Calu3 (cell line): ENCODE results near the gene THADA. TPM values are rescaled to one million over a fixed set of nuclear protein-coding genes. Genes with fewer than 3 reads are reported as not detected.
A peak's percentile ranks its signal among the peaks of the same experiment; 100 is the strongest.

Source experiments
- BruUV-seq: library from RNA; stranded (reverse); fragments of 400-500 nt; replicated peaks from 2 replicates; lab custom pipeline; 2021; lab: Mats Ljungman, UMichigan
- CTCF ChIA-PET: fragments of 300-600 bp; sonication (Branson Sonifier 250); formaldehyde crosslinking; loops from one replicate; lab custom pipeline; 2022; ENCODE audit warnings: antibody characterized with exemption; lab: Charles Lee
- DNase-seq: peaks from one replicate; pipeline ENCODE4 v3.0.0; 2022
- H3K27ac Mint-ChIP-seq: one replicate; pipeline ENCODE4 v1.8.0; 2022; ENCODE audit warnings: mixed read lengths; ENCODE audit not compliant: unreplicated experiment
- H3K27me3 Mint-ChIP-seq: one replicate; pipeline ENCODE4 v1.8.0; 2022; ENCODE audit warnings: mixed read lengths; ENCODE audit not compliant: unreplicated experiment
- H3K36me3 Mint-ChIP-seq: one replicate; pipeline ENCODE4 v1.8.0; 2022; ENCODE audit warnings: mild to moderate bottlenecking, moderate library complexity, mixed read lengths; ENCODE audit not compliant: insufficient read depth, unreplicated experiment
- H3K4me1 Mint-ChIP-seq: one replicate; pipeline ENCODE4 v1.8.0; 2022; ENCODE audit warnings: mild to moderate bottlenecking, low read depth, mixed read lengths; ENCODE audit not compliant: unreplicated experiment
- H3K4me3 Mint-ChIP-seq: one replicate; pipeline ENCODE4 v1.8.0; 2022; ENCODE audit warnings: mild to moderate bottlenecking, low read depth, moderate library complexity, mixed read lengths; ENCODE audit not compliant: unreplicated experiment
- H3K9me3 Mint-ChIP-seq: one replicate; pipeline ENCODE4 v1.8.0; 2022; ENCODE audit warnings: low read depth, mixed read lengths; ENCODE audit not compliant: unreplicated experiment
- intact Hi-C: fragments of 100-400 bp; cut with micrococcal nuclease; formaldehyde crosslinking; loops from one replicate; pipeline ENCODE4 v1.10.0; 2022; ENCODE audit not compliant: unreplicated experiment
- total RNA-seq: library from RNA; stranded (reverse); gene quantifications from 2 replicates; pipeline ENCODE4 v1.2.3, GENCODE V29; 2022
- TF ChIP-seq, protein P1 (sequence below): fragments of 200-600 bp; IDR thresholded peaks from one replicate; pipeline ENCODE4 v1.8.0; 2022; ENCODE audit warnings: antibody characterized with exemption; ENCODE audit not compliant: unreplicated experiment

THADA gene
- total RNA-seq, 1 experiment from 2014 or later, result 35.5 TPM

DNA sequence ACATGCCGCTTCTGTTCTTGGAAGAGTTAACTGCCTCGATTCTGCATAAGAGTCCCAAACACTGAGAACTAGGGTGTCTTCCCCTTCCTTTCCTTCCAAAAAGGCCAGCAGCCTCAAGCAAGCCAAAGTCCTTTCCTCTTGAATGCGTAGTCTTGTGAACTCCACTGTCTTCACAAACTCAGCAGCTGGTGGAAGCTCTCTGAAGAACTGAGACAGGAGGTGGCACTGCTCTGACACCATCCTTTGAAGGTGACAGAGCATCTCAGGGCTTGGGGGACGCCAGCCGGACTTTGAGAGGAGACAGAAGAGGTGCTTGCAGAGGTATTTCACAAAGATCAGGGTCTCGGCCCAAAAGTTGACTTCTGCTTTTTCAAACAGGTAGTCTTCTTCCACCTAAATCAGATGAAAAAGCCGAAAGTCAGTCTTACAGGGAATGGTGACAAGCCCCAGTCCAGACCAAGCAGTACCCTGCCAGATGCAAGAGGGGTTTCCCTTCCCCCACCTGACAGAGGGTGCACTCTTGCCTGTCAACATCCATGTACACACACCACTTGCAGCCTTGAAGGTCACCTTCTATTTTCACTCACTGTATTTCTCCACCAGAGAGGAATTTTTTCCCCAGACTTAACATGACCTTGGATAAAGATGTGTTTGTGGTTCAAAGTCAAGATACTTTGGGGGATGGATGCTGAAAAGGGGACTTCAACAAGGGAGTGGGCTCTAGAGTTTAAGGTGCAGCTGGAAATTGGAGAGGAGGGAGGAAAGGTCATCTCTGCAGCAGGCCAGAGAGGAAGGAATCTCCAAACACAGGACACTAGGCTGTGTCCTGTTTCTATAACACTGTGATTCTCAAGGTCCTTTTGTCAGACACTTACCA is 364.6 kb downstream of the THADA start:
- TF ChIP-seq, protein P1, sequence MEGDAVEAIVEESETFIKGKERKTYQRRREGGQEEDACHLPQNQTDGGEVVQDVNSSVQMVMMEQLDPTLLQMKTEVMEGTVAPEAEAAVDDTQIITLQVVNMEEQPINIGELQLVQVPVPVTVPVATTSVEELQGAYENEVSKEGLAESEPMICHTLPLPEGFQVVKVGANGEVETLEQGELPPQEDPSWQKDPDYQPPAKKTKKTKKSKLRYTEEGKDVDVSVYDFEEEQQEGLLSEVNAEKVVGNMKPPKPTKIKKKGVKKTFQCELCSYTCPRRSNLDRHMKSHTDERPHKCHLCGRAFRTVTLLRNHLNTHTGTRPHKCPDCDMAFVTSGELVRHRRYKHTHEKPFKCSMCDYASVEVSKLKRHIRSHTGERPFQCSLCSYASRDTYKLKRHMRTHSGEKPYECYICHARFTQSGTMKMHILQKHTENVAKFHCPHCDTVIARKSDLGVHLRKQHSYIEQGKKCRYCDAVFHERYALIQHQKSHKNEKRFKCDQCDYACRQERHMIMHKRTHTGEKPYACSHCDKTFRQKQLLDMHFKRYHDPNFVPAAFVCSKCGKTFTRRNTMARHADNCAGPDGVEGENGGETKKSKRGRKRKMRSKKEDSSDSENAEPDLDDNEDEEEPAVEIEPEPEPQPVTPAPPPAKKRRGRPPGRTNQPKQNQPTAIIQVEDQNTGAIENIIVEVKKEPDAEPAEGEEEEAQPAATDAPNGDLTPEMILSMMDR, result no peak
- no peaks in the 10 kb centered on the region for H3K27me3 Mint-ChIP-seq
- H3K9me3 Mint-ChIP-seq, result no peaks in the 10 kb centered on the region
- peaks cover 24% of the 10 kb centered on the region for H3K4me1 Mint-ChIP-seq
- H3K36me3 Mint-ChIP-seq, result peaks cover 50% of the 10 kb centered on the region
- intact Hi-C loops, result no loop called here
- no TSS peak for BruUV-seq
- peak overlapping the region; percentile 24 for H3K27ac Mint-ChIP-seq
- no peak for DNase-seq
- CTCF ChIA-PET, result no interaction called here
- H3K4me3 Mint-ChIP-seq, result no peak overlapping the region

DNA sequence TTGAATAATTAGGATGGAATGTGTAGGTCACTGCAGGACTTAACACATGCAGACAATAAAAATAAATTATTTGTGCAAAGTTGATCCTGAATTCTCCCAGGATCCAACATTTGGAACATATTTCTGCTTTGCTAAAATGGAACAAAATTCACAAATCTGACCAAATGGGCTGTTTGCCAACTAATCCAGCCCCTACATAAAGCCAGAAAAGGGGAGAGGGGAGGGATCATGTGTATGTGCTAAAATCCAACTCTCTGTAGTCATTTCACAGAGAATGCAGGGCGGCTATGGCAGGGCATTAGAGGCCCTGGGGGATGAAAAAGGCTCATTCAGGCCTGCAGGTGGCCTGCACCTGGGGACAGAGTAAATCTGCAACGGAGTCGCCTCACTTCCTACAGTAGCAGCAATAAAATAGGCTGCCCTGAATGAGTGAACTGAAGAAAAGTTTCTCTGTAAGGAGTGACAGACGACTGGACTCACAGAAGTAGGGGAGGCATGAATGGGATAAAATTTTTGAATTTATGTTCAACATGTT is 365.4 kb downstream of the THADA start:
- CTCF ChIA-PET, result no interaction called here
- Mint-ChIP-seq H3K27ac (no peak overlapping the region), H3K4me3 (no peak overlapping the region), H3K27me3 (no peaks in the 10 kb centered on the region), H3K9me3 (no peaks in the 10 kb centered on the region), H3K36me3 (peaks cover 58% of the 10 kb centered on the region), H3K4me1 (peaks cover 24% of the 10 kb centered on the region)
- DNase-seq, result no peak
- TF ChIP-seq, protein P1, result no peak
- intact Hi-C loops, result no loop called here
- BruUV-seq, result no TSS peak

DNA sequence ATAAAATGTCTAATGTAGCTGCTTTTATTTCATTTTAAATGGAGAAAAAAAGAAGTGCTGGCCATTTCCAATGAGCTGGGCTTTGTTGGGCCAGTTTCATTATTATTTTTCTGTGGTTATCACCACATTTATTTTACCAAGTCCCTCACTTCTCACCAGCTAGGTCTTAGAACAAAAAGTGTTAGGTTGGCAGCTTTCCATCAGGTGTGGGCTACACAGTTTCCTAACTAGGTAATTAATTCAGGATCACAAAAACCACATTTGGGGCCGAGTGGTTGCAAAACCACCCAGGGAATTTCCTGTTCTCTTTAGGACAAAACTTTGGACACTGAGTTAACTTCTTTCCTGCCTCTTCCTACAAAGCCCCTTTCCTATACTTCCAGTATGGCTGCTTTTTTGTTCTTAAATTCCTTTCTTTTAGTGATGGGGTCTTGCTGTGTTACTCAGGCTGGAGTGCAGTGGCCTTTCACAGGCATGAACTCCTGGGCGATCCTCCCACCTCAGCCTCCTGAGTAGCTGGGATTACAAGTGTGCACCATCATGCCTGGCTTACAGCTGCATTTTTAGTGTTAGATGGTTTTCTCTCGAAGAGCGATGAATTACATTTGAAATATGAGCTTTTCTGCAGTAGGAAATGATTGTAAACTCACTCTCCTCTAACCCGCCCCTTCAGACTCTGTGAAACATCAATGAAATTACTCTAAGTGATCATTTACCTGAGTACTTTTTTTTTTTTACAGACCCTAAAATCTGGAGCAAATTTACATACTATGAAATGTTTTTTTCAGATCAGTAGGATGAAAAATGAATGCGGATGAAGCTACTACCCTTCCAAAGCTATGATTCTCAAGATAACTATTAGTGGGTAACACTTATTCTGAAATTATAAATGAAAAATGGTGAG is 366.8 kb downstream of the THADA start:
- no peak for DNase-seq
- H3K36me3 Mint-ChIP-seq, result peaks cover 72% of the 10 kb centered on the region

More for the DNA sequence above, 366.8 kb downstream of the THADA start:
- CTCF ChIA-PET, result interaction anchor here (0.6 to 2.0 kb wide), 11 partner anchors 114 to 861 kb away, joined by 3 to 8 read pairs (median 3); no protein-coding TSS in a partner anchor
- no peaks in the 10 kb centered on the region for H3K27me3 Mint-ChIP-seq
- intact Hi-C loops, result loop anchor here (1.0 to 2.0 kb wide), 5 partner anchors 98 to 400 kb away; no protein-coding TSS in a partner anchor
- BruUV-seq, result no TSS peak
- TF ChIP-seq, protein P1, result no peak
- H3K4me1 Mint-ChIP-seq, result peaks cover 24% of the 10 kb centered on the region
- peak overlapping the region; percentile 98 for H3K4me3 Mint-ChIP-seq
- H3K27ac Mint-ChIP-seq, result peak overlapping the region; percentile 43
- no peaks in the 10 kb centered on the region for H3K9me3 Mint-ChIP-seq
